ENCODE measurements around the gene JAM3.

- TF ChIP-seq EZH2 (IDR thresholded peaks at IDR 0.05; ENCODE audit: insufficient read depth, poor library complexity, severe bottlenecking), result no peak
- no peak for TF ChIP-seq EZH2phosphoT487 (IDR thresholded peaks at IDR 0.05; ENCODE audit: insufficient read depth, low read depth)
Measured at GRCh38 chr11:134044514-134045284, 24.2 kb upstream of the JAM3 start.
